SU-DHL-6 (cell line): Measurements from ENCODE around the gene NINL.

ENCODE experiments used
- EZH2phosphoT487 ChIP-seq: fragments of 200-600 bp; sonication (generic), shearing (Covaris generic); conservative IDR thresholded peaks from 2 replicates; pipeline ENCODE4 v1.6.1; 2018; ENCODE audit warnings: mild to moderate bottlenecking, antibody characterized with exemption, low read length, moderate library complexity, mixed read lengths
- TF ChIP-seq, protein P1 (sequence below): fragments of 200-600 bp; sonication (generic); IDR thresholded peaks from one replicate; pipeline ENCODE4 v1.5.1; 2017; ENCODE audit warnings: antibody characterized with exemption, mild to moderate bottlenecking, low read length, moderate library complexity; ENCODE audit not compliant: insufficient read depth, poor library complexity, severe bottlenecking

DNA sequence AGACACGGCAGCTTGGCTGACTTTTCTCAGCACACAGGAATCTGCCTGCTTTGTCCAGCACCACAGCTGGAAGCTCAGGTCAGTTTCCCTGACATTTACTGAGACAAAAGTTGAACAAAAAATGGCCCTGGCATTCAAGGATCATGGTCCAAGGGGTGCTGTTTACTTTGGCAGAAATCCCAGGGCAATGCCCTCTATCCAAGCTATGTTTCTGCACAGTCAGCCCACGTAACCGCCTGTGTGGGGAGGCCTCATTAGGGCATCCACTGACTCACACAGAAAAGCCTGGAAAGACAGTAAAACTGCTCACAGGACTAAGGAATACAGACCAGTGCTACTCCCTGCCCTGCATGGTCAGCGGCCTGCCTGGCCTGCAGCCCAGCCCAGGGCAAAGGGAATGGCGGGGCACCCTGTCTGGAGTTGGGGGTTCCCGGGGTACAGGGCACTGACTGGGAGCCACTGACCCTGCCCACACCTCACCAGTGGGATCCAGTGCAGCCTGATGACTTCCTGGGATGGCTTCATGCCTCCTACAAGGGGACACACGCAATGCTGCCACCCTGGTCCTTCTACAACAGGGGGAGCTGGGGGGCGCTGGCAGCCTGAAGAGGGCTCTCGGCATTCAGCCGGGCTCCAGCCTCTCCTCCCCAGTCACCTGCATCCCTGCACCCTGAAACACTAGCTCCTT is 77.1 kb downstream of the NINL start:
- TF ChIP-seq, protein P1, sequence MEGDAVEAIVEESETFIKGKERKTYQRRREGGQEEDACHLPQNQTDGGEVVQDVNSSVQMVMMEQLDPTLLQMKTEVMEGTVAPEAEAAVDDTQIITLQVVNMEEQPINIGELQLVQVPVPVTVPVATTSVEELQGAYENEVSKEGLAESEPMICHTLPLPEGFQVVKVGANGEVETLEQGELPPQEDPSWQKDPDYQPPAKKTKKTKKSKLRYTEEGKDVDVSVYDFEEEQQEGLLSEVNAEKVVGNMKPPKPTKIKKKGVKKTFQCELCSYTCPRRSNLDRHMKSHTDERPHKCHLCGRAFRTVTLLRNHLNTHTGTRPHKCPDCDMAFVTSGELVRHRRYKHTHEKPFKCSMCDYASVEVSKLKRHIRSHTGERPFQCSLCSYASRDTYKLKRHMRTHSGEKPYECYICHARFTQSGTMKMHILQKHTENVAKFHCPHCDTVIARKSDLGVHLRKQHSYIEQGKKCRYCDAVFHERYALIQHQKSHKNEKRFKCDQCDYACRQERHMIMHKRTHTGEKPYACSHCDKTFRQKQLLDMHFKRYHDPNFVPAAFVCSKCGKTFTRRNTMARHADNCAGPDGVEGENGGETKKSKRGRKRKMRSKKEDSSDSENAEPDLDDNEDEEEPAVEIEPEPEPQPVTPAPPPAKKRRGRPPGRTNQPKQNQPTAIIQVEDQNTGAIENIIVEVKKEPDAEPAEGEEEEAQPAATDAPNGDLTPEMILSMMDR, result no peak
- no peak for TF ChIP-seq EZH2phosphoT487
